DOHH2 (cell line): Measurements from ENCODE around the gene AANAT.

ENCODE experiments used
- H3F3A ChIP-seq: fragments of 200-600 bp; sonication (generic), shearing (Covaris generic); 2 replicates; pipeline ENCODE4 v1.6.0; 2016; ENCODE audit warnings: antibody characterized with exemption, mild to moderate bottlenecking; ENCODE audit not compliant: control insufficient read depth, insufficient read depth
- H3K27ac ChIP-seq: fragments of 200-600 bp; sonication (generic); 2 replicates; pipeline ENCODE4 v1.5.1; 2014; ENCODE audit warnings: low read depth, mild to moderate bottlenecking, low read length, moderate library complexity
- H3K27me3 ChIP-seq: fragments of 200-600 bp; sonication (generic); 2 replicates; pipeline ENCODE4 v1.6.1; 2014; ENCODE audit warnings: mild to moderate bottlenecking, low read length, mixed read lengths; ENCODE audit not compliant: control insufficient read depth
- H3K36me3 ChIP-seq: fragments of 200-600 bp; sonication (generic); 2 replicates; pipeline ENCODE4 v1.6.1; 2014; ENCODE audit warnings: mild to moderate bottlenecking, low read length, moderate library complexity, mixed read lengths; ENCODE audit not compliant: control insufficient read depth
- H3K4me1 ChIP-seq: fragments of 200-600 bp; sonication (generic); 2 replicates; pipeline ENCODE4 v1.6.1; 2014; ENCODE audit warnings: mild to moderate bottlenecking, low read length, mixed read lengths; ENCODE audit not compliant: control insufficient read depth
- H3K4me2 ChIP-seq: fragments of 200-600 bp; sonication (generic); 2 replicates; pipeline ENCODE4 v1.6.0; 2014; ENCODE audit warnings: mild to moderate bottlenecking, low read length, moderate library complexity
- H3K4me3 ChIP-seq: fragments of 200-600 bp; sonication (generic); 2 replicates; pipeline ENCODE4 v1.5.1; 2014; ENCODE audit warnings: mild to moderate bottlenecking, low read length, mixed read lengths
- H3K79me2 ChIP-seq: fragments of 200-600 bp; sonication (generic); 2 replicates; pipeline ENCODE4 v1.6.1; 2014; ENCODE audit warnings: mild to moderate bottlenecking, low read length, mixed read lengths; ENCODE audit not compliant: control insufficient read depth
- H3K9me2 ChIP-seq: fragments of 200-600 bp; sonication (generic); replicated peaks from 2 replicates; pipeline ENCODE4 v1.6.1; 2014; ENCODE audit warnings: mild to moderate bottlenecking, low read length, mixed read lengths; ENCODE audit not compliant: control insufficient read depth
- H3K9me3 ChIP-seq: fragments of 200-600 bp; sonication (generic); 2 replicates; pipeline ENCODE4 v1.6.1; 2014; ENCODE audit warnings: antibody characterized with exemption, low read length, mixed read lengths; ENCODE audit not compliant: control insufficient read depth, insufficient read depth
- H4K20me1 ChIP-seq: fragments of 200-600 bp; sonication (generic); 2 replicates; pipeline ENCODE4 v1.6.0; 2014; ENCODE audit warnings: low read depth, mild to moderate bottlenecking, antibody characterized with exemption, low read length, moderate library complexity; ENCODE audit not compliant: control insufficient read depth, insufficient read depth
- CTCF ChIP-seq: fragments of 200-600 bp; sonication (generic); IDR thresholded peaks from one replicate; pipeline ENCODE4 v1.5.1; 2014; ENCODE audit warnings: antibody characterized with exemption, mild to moderate bottlenecking, low read depth, low read length; ENCODE audit not compliant: poor library complexity, severe bottlenecking
- EZH2phosphoT487 ChIP-seq: fragments of 200-600 bp; sonication (generic); IDR thresholded peaks from 2 replicates; pipeline ENCODE4 v1.6.1; 2017; ENCODE audit warnings: borderline replicate concordance, mild to moderate bottlenecking, antibody characterized with exemption, low read length, moderate library complexity, mixed read lengths

The AANAT gene

GRCh38 chr17:76441686-76442340, 25.6 kb upstream of the AANAT start:
- no peaks in the 10 kb centered on the region for H3K9me2 ChIP-seq
- H3F3A ChIP-seq, result peaks cover 11% of the 10 kb centered on the region; the same call in 1 of the 2 replicates
- peaks cover 95% of the 10 kb centered on the region for H3K4me1 ChIP-seq
- peaks cover 20% of the 10 kb centered on the region for H3K36me3 ChIP-seq
- H3K79me2 ChIP-seq, result peaks cover 99% of the 10 kb centered on the region
- no peak overlapping the region for H3K4me3 ChIP-seq
- H3K27me3 ChIP-seq, result no peaks in the 10 kb centered on the region
- no peak overlapping the region for H3K27ac ChIP-seq
- H3K4me2 ChIP-seq, result no peak overlapping the region; the same call in 1 of the 2 replicates
- peaks cover 35% of the 10 kb centered on the region for H4K20me1 ChIP-seq
- H3K9me3 ChIP-seq, result no peaks in the 10 kb centered on the region
- TF ChIP-seq CTCF (no peak), EZH2phosphoT487 (no peak)

- Histone ChIP-seq H3F3A (peaks cover 13% of the 10 kb centered on the region; the same call in 1 of the 2 replicates), H3K4me3 (peak overlapping the region; percentile 24; the same call in 1 of the 2 replicates), H3K9me3 (no peaks in the 10 kb centered on the region), H3K27ac (no peak overlapping the region), H3K79me2 (peaks cover 100% of the 10 kb centered on the region), H3K9me2 (no peaks in the 10 kb centered on the region), H4K20me1 (peaks cover 42% of the 10 kb centered on the region), H3K4me2 (peak overlapping the region; percentile 54), H3K27me3 (no peaks in the 10 kb centered on the region), H3K36me3 (peaks cover 20% of the 10 kb centered on the region), H3K4me1 (peaks cover 100% of the 10 kb centered on the region)
- TF ChIP-seq EZH2phosphoT487 (no peak), CTCF (no peak)
These were observed 24.8 kb upstream of the AANAT start for GRCh38 chr17:76442341-76443338.

- Histone ChIP-seq H3K4me1 (peaks cover 96% of the 10 kb centered on the region), H3K36me3 (peaks cover 9% of the 10 kb centered on the region; the same call in 1 of the 2 replicates), H3K27me3 (no peaks in the 10 kb centered on the region), H3K9me3 (no peaks in the 10 kb centered on the region), H4K20me1 (peaks cover 48% of the 10 kb centered on the region), H3K4me2 (peak overlapping the region; percentile 67), H3K4me3 (peak overlapping the region; percentile 52), H3K27ac (peak overlapping the region; percentile 22), H3K9me2 (no peaks in the 10 kb centered on the region), H3K79me2 (peaks cover 100% of the 10 kb centered on the region), H3F3A (peaks cover 9% of the 10 kb centered on the region; the same call in 1 of the 2 replicates)
- no peak for TF ChIP-seq EZH2phosphoT487
- no peak for TF ChIP-seq CTCF
These were observed 22.7 kb upstream of the AANAT start for GRCh38 chr17:76444518-76445311.
